NCI-H2081 treated with DMSO at 0.1 percent for 48 hours (cell line): ENCODE measurements around the gene TREM2.
"Not testable (repeated sequence)": the region's sequence is repeated elsewhere in the genome, so short reads cannot be mapped to it uniquely, and the experiment has no call there.

Source experiments
- DNase-seq: peaks from one replicate; lab custom pipeline; 2025; lab: John Stamatoyannopoulos, UW

TREM2 gene

GRCh38 chr6:41162687-41163418 is at the start of gene TREM2:
Gene TREM2 (minus strand): TSS chr6:41163116. CDS start chr6:41163082, 34 bp downstream.
- no peak for DNase-seq

- no peak for DNase-seq
Observed at GRCh38 chr6:41209547-41210320, 46.8 kb upstream of the TREM2 start.

GRCh38 chr6:41208439-41209106 is 45.7 kb upstream of the TREM2 start:
- no peak for DNase-seq

- no peak for DNase-seq
Observed at GRCh38 chr6:41204156-41204555, 41.2 kb upstream of the TREM2 start.

- DNase-seq: no peak
Observed at GRCh38 chr6:41201764-41202173, 38.9 kb upstream of the TREM2 start.

- DNase-seq: no peak
Observed at GRCh38 chr6:41200901-41201763, 38.2 kb upstream of the TREM2 start, which contains the start of gene TREML2. Gene TREML2 (minus strand): TSS chr6:41201149. CDS start chr6:41201008, 141 bp downstream.

GRCh38 chr6:41200296-41200900 is 37.5 kb upstream of the TREM2 start:
- DNase-seq: no peak

- no peak for DNase-seq
Observed at GRCh38 chr6:41199552-41200246, 36.8 kb upstream of the TREM2 start.

GRCh38 chr6:41197234-41197633 is 34.3 kb upstream of the TREM2 start:
- DNase-seq: no peak

GRCh38 chr6:41194386-41194785 is 31.5 kb upstream of the TREM2 start:
- DNase-seq: no peak

- DNase-seq: no peak
Observed at GRCh38 chr6:41193884-41194283, 31.0 kb upstream of the TREM2 start.

- no peak for DNase-seq
Observed at GRCh38 chr6:41193171-41193734, 30.3 kb upstream of the TREM2 start.

GRCh38 chr6:41191569-41191968 is 28.7 kb upstream of the TREM2 start:
- DNase-seq: no peak

GRCh38 chr6:41190791-41191190 is 27.9 kb upstream of the TREM2 start:
- DNase-seq: no peak

GRCh38 chr6:41189967-41190366 is 27.1 kb upstream of the TREM2 start:
- DNase-seq: no peak

- DNase-seq: not testable (repeated sequence)
Observed at GRCh38 chr6:41189046-41189445, 26.1 kb upstream of the TREM2 start.

GRCh38 chr6:41187924-41188886 is 25.3 kb upstream of the TREM2 start:
- DNase-seq: no peak

GRCh38 chr6:41186031-41186562 is 23.2 kb upstream of the TREM2 start:
- DNase-seq: no peak

GRCh38 chr6:41184761-41185160 is 21.8 kb upstream of the TREM2 start:
- DNase-seq: no peak
